NCI-H1092 (cell line): ENCODE results near the gene BCL2L1.

Source experiments
- DNase-seq: peaks from one replicate; lab custom pipeline; 2025; lab: John Stamatoyannopoulos, UW

Gene BCL2L1

DNA sequence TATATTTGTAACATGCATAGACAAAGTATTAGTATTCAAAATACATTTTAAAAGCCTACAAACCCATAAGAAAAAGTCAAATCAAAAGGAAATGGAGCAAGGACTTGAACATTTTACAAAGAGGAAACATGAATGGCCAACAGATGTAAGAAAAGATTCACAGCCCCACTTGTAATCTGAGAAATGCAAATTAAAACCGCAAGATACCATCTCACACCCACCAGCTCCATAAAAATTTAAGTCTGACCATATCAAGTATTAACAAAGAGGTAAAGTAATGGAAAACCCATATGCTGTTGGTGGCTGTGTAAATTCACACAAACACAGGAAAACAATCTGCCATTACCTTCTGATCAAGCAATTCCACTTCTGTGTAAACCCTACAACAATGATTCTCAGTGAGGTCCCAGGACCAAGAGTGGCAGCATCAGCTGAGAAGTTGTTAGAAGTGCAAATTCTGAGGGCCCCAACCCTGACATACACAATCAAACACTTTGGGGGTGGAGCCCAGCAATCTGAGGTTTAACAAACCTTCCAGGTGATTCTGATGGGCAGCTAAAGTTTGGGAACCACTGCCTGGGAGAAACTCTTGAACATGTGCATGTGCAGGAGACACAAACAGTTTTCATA lies 30.9 kb downstream of the BCL2L1 start:
- DNase-seq, result no peak

DNA sequence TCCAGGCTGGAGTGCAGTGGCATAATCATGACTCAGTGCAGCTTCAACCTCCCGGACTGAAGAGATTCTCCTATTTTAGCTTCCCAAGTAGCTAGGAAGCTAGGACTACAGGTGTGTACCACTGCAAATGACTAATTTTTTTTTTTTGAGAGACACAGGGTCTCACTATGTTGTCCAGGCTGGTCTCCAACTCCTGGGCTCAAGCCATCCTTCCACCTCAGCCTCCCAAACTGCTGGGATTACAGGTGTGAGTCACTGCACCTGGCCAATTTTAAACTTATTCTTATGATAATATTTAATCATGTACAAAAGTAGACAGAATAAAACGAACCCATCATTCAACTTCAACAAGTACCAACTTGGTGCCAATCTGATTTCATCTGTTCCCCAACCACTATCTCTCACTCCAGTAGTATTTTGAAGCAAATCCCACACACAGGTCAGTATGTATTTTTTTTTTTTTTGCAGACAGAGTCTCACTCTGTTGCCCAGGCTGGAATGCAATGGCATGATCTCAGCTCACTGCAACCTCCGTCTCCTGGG lies 32.5 kb downstream of the BCL2L1 start:
- no peak for DNase-seq

DNA sequence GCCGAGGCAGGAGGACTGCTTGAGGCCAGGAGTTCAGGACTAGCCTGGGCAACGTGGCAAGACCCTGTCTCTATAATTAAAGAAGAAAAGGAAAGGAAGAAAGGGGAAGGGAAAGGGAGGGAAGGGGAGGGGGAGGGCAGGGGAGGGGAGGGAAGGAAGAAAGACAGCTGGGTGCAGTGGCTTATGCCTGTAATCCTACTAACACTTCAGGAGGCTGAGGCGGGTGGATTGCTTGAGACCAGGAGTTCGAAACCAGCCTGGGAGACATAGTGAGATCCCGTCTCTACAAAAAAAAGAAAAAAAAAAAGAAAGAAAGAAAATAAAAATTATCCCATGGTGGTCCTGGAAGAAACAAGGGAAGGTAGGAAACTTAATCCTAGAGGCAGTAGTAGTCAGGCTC lies 33.5 kb downstream of the BCL2L1 start:
- DNase-seq, result no peak

DNA sequence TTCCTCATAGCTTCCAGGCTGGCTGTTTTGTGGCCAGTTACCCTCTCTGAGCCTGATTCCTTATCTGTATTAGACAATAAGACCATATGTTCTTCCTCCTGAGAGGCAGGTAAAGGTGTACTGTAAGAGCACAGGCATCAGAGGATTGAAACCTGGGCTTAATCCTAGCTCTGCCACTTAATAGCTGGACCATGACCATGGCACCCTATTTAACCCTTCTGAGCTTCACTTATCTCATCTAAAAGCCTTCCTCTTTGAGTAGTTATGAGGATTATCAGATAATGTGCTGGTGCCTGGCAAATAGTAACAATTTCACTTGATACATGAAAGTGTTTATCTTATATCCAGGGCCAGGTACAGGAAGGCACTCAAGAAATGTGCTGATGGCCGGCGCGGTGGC lies 34.9 kb downstream of the BCL2L1 start:
- DNase-seq, result no peak

DNA sequence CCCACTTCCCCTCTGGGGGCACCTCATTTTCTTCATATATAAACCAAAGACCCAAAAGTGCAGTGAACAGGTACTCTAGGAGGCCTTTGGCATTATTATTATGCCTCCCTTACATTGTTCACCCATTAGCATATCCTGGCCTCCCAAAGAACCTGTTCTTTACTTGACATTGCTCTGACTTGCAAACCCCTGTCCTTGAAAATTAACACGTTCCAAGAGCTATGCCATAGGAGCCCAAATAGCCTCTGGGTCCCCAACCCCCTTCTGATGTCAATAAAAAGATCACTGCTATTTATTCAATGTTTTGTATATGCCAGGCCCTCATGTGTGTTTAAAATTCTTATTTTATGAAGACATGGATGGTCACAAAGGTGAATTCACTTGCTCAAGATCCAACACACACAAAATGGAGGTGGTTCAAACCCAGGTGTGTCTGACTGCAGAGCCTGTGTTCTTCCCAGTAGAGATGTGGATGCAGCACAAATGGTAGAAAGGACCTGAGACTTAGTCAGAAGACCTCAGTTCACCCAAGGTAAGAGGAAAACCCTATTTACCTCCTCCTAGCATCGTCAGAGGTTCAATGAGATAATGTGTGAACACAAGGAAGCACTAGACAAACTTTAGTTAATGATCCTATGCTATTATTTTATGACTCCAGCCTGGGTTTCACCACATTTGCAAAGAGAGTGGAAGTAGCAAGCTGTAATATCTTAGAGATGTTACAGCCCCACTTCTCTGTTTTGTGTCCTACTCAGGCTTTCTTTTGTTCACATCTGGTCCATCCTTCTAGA lies 36.6 kb downstream of the BCL2L1 start:
- no peak for DNase-seq

DNA sequence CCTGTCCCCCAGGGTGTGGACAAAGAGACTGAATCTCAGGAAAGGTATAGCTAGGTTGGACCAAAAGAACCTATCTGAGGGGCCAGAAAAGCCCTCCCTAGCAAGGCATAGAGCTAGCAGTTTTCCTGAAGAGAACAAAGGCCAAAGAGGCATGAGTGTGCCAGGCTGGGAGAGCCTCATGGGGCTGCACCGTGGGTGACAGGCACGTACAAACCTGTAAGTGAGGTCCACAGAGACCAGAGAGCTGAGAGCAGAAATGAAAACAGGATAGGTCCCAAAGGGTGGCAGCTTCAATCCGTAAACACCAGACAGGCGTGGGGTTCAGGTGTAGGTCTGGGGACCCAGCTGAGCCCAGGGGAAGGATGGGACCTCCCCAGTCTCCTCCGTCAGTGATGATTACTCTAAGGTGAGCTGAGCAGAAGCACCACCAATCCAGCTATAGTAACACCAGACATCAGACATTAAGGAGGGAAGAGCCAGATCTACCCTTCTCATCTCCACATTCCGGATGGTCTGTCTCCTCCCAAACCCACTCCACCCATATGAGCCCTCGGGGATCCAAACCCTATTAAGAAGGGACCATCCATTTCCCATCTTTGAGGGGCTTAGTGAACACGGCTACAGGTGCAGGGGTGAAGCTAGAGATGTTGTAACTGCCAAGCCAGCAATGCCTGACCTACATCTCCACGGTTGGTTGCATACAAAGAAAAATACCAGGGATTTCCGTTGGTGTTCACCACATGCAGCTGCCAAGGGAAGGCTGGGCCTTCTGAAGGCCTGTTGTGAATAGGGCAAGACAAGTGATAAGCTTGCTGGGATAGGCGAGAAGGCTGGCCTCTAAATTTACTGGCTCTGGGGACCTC lies 38.3 kb downstream of the BCL2L1 start:
- DNase-seq, result no peak

DNA sequence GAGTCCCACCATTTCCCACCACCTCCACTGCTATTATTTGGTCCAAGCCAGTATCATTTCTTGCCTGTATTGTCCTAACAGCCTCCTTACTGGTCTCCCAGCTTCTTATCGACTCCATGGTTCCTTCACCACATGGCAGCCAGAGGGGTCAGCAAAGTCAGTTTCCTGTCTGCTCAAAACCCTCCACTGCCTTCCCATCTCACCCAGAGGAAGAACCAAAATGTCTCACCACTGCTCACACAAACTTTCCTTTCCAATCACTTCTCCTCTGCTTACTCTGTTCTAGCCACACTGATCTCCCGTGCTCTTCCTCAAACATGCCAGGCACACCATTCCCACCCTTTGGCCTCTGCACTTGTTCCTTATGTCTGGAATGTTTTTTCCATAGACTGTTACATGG lies 39.7 kb downstream of the BCL2L1 start:
- DNase-seq, result no peak

DNA sequence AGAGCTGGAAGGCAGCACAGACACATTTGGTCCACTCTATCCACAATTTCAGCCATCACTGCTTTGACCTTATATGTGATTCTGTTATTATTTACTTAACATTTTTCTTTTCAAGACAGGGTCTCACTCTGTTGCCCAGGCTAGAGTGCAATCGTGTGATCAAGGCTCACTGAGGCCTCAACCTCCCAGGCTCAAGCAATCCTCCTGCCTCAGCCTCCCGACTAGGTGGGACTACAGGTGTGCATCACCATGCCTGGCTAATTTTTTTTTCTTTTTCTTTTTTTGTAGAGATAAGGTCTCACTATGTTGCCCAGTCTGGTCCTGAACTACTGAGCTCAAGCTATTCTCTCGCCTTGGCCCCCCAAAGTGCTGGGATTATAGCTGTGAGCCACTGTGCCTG lies 40.3 kb downstream of the BCL2L1 start:
- no peak for DNase-seq

DNA sequence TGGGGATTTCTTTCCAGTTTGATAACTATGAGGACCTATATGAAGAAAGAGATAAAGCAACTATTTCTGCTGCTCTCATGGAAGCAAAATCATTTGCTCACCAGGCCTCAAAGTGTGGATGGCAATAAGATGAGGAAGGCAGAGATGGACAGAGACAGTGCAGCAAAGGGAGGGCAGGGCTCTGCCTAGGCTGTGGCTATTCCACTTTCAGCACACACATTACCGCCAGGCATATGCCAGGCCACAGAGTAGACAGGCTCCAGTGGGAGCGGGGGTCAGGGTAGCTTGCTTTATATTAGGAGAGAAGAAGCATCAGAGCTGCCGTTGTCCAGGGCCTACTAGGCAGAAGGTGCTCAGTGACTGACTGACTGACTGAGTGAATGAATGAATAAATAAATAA lies 40.9 kb downstream of the BCL2L1 start:
- no peak for DNase-seq

DNA sequence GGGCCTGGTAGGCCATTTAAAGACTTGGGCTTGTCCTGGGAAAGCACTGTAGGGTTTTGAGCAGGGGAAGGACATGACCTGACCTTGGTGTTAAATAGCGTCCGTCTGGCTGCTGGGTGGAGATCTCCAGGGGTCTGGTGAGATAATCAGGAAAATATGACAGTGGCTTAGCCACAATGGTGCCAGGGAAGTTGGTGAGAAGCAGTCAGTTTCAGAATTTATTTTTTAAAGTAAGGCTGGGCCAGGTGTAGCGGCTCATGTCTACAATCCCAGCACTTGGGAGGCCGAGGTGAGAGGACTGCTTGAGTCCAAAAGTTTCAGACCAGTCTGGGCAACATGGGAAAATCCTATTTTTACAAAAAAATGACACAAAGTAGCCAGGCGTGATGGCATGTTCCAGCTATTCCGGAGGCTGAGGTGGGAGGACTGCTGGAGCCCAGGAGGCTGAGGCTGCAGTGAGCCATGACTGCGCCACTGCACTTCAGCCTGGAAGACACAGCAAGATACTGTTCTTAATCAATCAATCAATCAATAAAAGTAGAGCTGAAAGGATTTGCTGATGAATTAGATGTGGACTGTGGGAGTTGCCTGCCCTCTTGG lies 41.4 kb downstream of the BCL2L1 start:
- no peak for DNase-seq

DNA sequence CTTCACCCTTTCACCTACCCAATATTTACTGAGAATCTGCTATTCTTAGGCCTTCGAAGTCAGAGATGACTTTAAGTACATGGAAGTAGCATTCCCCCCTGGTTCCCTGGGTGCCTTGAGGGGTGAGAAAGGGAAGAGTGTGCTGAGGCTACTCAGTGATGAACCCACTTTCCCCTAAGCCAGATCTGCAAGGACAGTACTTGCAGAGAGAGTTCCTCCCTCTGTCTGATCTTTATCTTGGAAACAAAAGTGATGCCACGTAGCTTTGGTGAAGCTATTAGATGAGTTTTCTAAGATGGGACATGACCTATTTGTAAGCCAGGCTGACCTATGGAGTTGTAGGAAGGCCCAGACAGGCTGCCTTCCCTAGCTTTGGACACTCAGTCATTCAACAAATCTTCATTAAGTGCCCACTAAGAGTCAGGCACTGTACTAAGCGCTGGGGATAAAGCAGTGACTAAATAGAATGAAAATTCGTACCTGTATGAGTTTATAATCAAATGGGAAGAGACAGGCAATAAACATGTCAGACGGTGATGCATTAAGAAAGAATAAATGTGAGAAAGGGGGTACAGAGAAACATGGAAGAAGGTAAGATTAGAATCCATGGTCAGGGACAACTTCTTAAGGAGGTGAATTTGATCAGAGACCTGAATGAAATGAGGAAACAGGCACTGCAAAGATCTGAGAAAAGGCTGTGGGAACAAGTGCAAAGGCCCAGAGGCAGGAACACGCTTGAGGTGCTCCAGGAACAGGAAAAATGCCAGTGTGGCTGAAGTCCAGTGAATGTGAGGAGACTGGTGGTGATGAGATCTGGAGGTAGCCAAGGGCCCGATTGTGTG lies 42.2 kb downstream of the BCL2L1 start:
- no peak for DNase-seq

DNA sequence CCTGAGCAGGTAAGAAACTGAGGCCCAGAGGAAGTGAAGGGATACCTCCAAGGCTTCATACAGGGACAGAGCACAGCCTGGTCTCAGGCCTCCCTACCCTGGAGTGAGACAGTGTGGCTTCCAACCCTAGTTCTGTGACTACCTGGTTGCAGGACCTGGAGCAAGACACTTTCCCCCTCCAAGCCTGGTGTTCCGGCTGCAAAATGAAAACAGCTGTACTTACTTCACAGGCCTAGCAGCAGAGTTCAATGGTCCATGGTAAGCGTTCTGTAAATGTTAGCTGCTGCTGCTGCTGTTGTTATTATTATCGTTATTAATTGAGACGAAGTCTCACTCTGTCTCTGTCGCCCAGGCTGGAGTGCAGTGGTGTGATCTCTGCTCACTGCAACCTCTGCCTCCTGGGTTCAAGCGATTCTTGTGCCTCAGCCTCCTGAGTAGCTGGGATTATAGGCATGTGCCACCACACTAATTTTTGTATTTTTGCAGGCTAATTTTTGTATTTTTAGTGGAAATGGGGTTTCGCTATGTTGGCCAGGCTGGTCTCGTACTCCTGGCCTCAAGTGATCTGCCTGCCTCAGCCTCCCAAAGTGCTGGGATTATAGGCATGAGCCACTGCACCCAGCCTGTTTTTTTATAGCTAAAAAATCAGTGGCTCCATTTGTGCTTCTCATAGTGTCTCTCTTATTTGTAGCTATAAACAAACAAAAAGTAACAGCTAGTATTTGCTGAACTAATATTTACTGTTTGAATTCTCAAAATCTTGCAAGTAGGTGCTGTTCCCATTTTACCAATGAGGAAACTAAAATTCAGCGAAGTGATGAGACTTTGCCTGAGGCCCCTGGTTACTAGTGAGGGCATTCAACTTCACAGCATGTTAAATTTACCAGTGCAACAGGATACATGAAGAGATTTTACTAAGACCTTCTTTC lies 43.0 kb downstream of the BCL2L1 start:
- no peak for DNase-seq

DNA sequence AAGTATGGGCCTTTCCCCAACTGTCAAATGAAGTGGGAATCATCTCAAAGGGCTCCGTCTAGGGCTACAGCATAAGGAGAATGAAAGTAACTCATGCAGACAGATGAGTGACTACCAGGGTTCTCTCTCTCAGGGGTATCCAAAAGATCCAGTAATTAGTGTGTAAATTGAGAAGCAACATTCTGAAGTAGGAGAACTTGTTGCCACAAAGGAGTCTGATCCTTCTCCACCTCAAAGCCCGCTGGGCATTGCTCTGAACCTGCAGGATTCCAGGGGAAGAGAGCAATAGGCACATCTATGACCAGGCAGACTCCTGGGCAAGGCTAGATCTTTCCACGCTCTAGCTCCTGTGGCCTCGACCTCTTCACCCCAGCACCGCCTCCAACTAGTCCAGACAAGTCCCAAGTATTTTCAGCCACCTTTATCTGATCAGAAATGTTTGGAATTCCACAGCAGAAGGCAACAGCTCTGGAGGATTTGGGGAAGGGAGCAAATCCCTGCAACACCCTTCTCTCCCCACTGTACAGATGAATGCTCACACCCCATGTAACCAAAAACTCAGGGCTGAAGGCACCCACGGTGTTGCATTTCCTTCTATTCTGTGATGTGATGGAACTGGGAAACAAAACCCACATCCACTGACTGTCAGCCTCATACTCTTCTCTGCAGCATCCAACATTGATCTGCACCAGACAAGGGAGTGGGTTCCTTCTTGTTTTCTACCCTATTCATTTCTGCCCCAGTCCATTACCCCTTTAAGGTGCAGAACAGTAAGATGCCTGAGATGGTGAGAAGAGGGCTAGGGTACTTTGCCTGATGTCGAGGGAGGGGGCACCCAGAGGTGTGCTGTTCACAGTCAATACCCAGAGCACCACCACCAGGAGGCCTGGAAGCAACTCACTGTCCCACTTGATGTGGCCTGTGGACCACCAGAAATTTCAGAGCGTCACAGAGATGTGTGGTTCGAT lies 44.0 kb downstream of the BCL2L1 start:
- no peak for DNase-seq

DNA sequence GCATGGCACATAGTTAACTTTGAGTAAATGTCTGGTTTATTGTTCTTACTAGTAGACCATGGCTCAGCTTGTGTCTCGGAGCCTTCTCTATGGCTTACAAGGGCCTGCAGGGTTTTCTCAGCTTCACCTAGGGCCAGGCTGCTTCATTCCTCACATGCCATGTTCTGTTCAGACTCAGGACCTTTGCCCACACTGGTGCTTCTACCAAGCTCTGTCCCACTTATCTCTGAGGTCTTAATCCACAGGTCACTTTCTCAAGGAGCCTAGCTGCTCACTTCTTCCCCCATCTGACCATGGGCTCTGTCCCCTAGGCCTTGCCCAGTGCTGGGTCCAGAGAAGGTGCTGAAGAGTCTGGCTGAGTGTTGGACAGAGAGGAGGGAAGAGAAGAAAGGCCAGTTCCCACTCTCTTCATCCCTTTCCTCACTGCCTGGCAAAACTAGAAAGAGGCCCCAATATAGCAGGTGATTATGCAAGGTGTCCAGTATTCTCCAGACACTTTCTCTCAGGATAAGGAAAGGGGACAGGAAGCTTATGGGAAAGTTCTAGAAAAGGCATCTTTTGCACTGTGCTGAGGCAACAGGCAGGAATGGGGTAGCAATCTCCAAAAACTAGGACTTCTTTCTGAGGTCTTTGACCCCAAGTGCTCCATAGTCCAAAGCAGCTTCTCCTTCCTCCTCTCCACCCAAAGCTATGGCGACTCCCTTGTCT lies 45.0 kb downstream of the BCL2L1 start:
- no peak for DNase-seq

DNA sequence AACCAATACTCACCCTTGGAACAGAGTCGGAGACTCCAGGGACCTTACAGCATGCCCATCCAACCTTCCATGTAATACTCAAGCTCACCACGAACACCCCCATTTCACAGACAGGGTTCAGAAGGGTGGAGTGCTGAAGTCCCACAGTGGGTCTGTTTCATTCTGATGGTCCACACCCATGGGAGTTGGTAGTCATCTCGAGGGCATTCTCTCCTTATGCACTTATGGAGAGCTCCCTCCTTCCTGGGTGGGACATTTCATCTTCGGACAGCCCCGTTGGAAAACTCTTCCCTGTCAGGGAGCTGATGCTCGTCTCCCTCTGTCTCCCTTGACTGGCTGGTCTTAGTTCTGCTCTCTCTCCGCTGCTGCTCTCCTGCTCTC lies 46.1 kb downstream of the BCL2L1 start:
- no peak for DNase-seq

DNA sequence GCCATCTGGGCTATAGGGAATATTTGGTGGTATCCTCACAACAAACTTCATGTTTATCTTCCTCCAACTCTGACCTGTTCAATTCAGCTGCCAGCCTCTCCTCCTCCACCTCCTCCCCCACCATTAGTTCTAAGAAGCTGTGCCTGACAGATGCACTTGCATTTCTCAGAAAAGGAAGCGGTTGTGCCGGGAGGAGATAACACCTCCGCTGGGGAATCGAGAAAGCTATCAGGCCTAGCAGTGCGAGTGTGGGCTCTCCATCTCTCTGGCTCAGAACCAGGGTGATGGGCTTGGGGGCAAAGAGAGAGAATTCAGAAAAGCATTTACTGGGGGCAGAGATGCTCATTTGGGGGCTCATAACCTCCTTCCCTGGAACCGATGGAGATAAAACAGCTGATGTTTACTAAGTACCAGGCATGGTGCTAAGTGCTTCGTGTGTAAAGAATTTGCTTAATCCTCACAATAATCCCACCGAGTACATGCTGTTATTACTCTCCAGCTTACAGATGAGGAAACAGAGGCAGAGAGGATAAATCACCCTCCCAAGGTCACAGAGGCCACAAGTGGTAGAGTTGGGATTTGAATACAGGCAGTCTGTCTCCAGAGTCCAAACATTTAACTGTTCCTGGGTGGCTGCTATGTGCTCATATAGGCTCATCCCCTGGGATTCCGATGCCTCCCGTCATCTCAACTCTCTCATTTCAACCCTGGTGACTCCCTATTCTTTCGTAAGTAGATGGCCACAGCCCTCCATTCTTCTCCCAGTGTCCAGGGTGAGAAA lies 46.6 kb downstream of the BCL2L1 start:
- DNase-seq, result no peak
